HG02840 (cell line): Measurements from ENCODE around the gene OR10K1.
"Not testable (repeated sequence)": the region's sequence is repeated elsewhere in the genome, so short reads cannot be mapped to it uniquely, and the experiment has no call there.

Source experiments
- ATAC-seq: cut with Tn5 transposase; IDR thresholded peaks from one replicate; pipeline ENCODE4 v1.9.1; 2021; ENCODE audit warnings: mild to moderate bottlenecking, moderate library complexity, moderate number of reproducible peaks; ENCODE audit not compliant: unreplicated experiment, low FRiP score

Gene OR10K1

GRCh38 chr1:158461534-158461933 is at the start of gene OR10K1:
Gene OR10K1 (plus strand): TSS chr1:158461834. CDS start chr1:158465562, 3,728 bp downstream.
- no peak for ATAC-seq

- no peak for ATAC-seq
These were observed 46.8 kb upstream of the OR10K1 start for GRCh38 chr1:158414651-158415345.

- no peak for ATAC-seq
These were observed 44.0 kb upstream of the OR10K1 start for GRCh38 chr1:158417586-158417985.

GRCh38 chr1:158422212-158422611 is 39.4 kb upstream of the OR10K1 start:
- ATAC-seq, result no peak

GRCh38 chr1:158425027-158425426 is 36.6 kb upstream of the OR10K1 start:
- no peak for ATAC-seq

GRCh38 chr1:158426137-158426536 is 35.5 kb upstream of the OR10K1 start, which contains the start of gene OR10K2:
Gene OR10K2 (minus strand): TSS chr1:158426237. CDS start chr1:158420866, 5,371 bp downstream.
- no peak for ATAC-seq

GRCh38 chr1:158430163-158430562 is 31.5 kb upstream of the OR10K1 start:
- not testable (repeated sequence) for ATAC-seq

- ATAC-seq, result no peak
These were observed 26.9 kb upstream of the OR10K1 start for GRCh38 chr1:158434741-158435140.

GRCh38 chr1:158445376-158445775 is 16.3 kb upstream of the OR10K1 start:
- ATAC-seq, result no peak

- ATAC-seq, result no peak
These were observed 7.1 kb upstream of the OR10K1 start for GRCh38 chr1:158454537-158454936.

- no peak for ATAC-seq
These were observed 4.4 kb upstream of the OR10K1 start for GRCh38 chr1:158457246-158457645.

GRCh38 chr1:158458263-158458662 is 3.4 kb upstream of the OR10K1 start:
- ATAC-seq, result no peak

GRCh38 chr1:158471920-158472319 is 10.3 kb downstream of the OR10K1 start, which contains the start of gene OR10R2:
Gene OR10R2 (plus strand): TSS chr1:158472220. CDS start chr1:158472326, 106 bp downstream.
- no peak for ATAC-seq

GRCh38 chr1:158485455-158485854 is 23.8 kb downstream of the OR10K1 start:
- no peak for ATAC-seq

GRCh38 chr1:158491316-158491715 is 29.7 kb downstream of the OR10K1 start:
- ATAC-seq, result no peak

GRCh38 chr1:158493054-158493453 is 31.4 kb downstream of the OR10K1 start:
- no peak for ATAC-seq

GRCh38 chr1:158494796-158495195 is 33.2 kb downstream of the OR10K1 start:
- no peak for ATAC-seq

GRCh38 chr1:158496374-158496773 is 34.7 kb downstream of the OR10K1 start:
- ATAC-seq, result no peak

- ATAC-seq, result no peak
These were observed 44.8 kb downstream of the OR10K1 start for GRCh38 chr1:158506369-158506987.

- ATAC-seq, result no peak
These were observed 45.9 kb downstream of the OR10K1 start for GRCh38 chr1:158507511-158507910.

- no peak for ATAC-seq
These were observed 48.0 kb downstream of the OR10K1 start for GRCh38 chr1:158509471-158510156.
